Peyer's patch (tissue), 4 donors: ENCODE measurements around the gene TOB1.

Experiments
- POLR2A ChIP-seq, 2 donors: fragments of 450-650 bp; IDR thresholded peaks; one replicate each; pipeline ENCODE4 v1.5.1; 2017; ENCODE audit warnings: antibody characterized with exemption in 2 of 2, mild to moderate bottlenecking in 2 of 2, moderate library complexity in 2 of 2
- TF ChIP-seq, protein P1 (sequence below), 6 experiments: fragments of 450-650 bp in 4 of 6; fragments of 200-600 bp in 2 of 6; sonication (generic) in 1 of 6; IDR thresholded peaks; one replicate each; pipeline ENCODE4 v1.5.1; 2017 to 2019; ENCODE audit warnings: antibody characterized with exemption in 6 of 6, mild to moderate bottlenecking in 3 of 6, moderate library complexity in 1 of 6

DNA sequence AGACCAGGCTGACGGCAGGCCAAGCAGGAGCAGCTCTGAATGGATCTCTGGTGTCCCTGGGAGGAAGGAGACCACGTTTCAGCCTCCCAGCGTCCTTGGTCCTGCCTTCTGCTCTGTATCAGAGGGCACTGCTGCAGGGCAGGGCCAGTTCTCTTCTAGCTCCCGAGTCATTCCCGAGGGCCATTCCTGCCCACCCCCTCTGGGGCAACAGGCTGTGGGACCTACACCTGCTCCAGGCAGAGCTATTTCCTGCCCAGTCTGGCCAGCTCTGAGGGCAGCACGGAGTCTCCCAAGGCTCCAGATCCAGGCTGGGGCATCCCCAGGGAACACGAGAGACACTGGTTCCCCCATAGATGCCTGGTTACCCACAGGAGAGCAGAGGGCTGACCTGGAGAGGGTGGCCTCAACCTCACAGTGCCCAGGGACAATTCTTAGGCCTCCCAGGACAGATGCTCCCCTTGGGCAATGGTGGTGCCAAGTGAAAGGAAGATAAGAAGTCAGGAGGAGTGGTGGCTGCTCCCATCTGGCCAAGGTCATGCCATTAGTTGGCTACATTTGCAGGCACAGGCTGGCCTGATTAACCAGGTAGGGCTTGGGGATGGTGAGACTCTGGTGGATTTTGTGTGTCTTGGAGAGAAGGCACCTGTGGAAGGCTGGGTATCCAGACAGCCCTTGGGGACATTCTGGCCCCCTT is 28.7 kb downstream of the TOB1 start:
- TF ChIP-seq, protein P1, sequence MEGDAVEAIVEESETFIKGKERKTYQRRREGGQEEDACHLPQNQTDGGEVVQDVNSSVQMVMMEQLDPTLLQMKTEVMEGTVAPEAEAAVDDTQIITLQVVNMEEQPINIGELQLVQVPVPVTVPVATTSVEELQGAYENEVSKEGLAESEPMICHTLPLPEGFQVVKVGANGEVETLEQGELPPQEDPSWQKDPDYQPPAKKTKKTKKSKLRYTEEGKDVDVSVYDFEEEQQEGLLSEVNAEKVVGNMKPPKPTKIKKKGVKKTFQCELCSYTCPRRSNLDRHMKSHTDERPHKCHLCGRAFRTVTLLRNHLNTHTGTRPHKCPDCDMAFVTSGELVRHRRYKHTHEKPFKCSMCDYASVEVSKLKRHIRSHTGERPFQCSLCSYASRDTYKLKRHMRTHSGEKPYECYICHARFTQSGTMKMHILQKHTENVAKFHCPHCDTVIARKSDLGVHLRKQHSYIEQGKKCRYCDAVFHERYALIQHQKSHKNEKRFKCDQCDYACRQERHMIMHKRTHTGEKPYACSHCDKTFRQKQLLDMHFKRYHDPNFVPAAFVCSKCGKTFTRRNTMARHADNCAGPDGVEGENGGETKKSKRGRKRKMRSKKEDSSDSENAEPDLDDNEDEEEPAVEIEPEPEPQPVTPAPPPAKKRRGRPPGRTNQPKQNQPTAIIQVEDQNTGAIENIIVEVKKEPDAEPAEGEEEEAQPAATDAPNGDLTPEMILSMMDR (IDR thresholded peaks at IDR 0.05), result no peak
- TF ChIP-seq POLR2A (IDR thresholded peaks at IDR 0.05), result no peak
